K562 (cell line): ENCODE measurements around the gene PPM1L. TPM values are rescaled to one million over a fixed set of nuclear protein-coding genes. Genes with fewer than 3 reads are reported as not detected.

ENCODE experiments used
- ATAC-seq: fragments of 200-7000 bp; cut with Tn5 transposase; 3 replicates; pipeline ENCODE4 v1.9.1; 2020; ENCODE audit warnings: moderate library complexity
- BruUV-seq: library from RNA; stranded (reverse); fragments of 400-500 nt; replicated peaks from 2 replicates; lab custom pipeline; 2021; lab: Mats Ljungman, UMichigan
- CTCF ChIA-PET: fragments of 300-600 bp; formaldehyde crosslinking; extraction: SDS; loops from one replicate; lab custom pipeline; 2021; ENCODE audit warnings: low intra/inter-chr PET ratio; lab: Yijun Ruan, JAX
- POLR2A ChIA-PET: fragments of 300-600, 350-650 bp; sonication (Branson Sonifier 250); formaldehyde crosslinking; extraction: SDS; loops from one replicate; lab custom pipeline; 2021; ENCODE audit warnings: antibody characterized with exemption, inconsistent platforms; lab: Yijun Ruan, JAX
- DNase-seq, 4 experiments: peaks; one replicate each; pipeline versions ENCODE4 v3.0.0 to v3.0.0-alpha.2; 2011 to 2018; ENCODE audit warnings: low spot score in 3 of 4, mixed read lengths in 3 of 4; ENCODE audit errors: extremely low read depth in 1 of 4
- FAIRE-seq: peaks from 2 replicates; lab custom pipeline; 2011; peaks lifted over from hg19 to GRCh38; lab: Jason Lieb, UNC
- H2AFZ ChIP-seq: 2 replicates; pipeline ENCODE4 v1.6.0; 2011; ENCODE audit warnings: low read depth, low read length, control low read depth, inconsistent platforms
- H3K27ac ChIP-seq: fragments of 200-600 bp; 3 replicates; pipeline ENCODE4 v1.8.0; 2011; ENCODE audit warnings: low read depth, mild to moderate bottlenecking, control low read depth, inconsistent platforms, low read length, moderate library complexity, mixed read lengths; ENCODE audit errors: extremely low read depth
- H3K27me3 ChIP-seq, 2 experiments: fragments of 300-600 bp in 1 of 2; 2 replicates in 1 of 2; 3 replicates in 1 of 2; pipeline versions ENCODE4 v1.6.0 to v1.8.0; 2011; ENCODE audit warnings: inconsistent platforms in 2 of 2, low read length in 2 of 2, mild to moderate bottlenecking in 1 of 2, mixed read lengths in 1 of 2, moderate library complexity in 1 of 2; ENCODE audit not compliant: control insufficient read depth in 2 of 2, insufficient read depth in 2 of 2
- H3K36me3 ChIP-seq: fragments of 300-600 bp; 3 replicates; pipeline ENCODE4 v1.8.0; 2011; ENCODE audit warnings: mild to moderate bottlenecking, low read length, inconsistent platforms; ENCODE audit not compliant: control insufficient read depth, insufficient read depth
- H3K4me1 ChIP-seq, 2 experiments: fragments of 200-600 bp in 1 of 2; replicated peaks in 1 of 2; 2 replicates in 1 of 2; 3 replicates in 1 of 2; pipeline versions ENCODE4 v1.5.1 to v1.8.0; 2011; ENCODE audit warnings: inconsistent platforms in 2 of 2, low read length in 2 of 2, mild to moderate bottlenecking in 1 of 2, mixed read lengths in 1 of 2, moderate library complexity in 1 of 2; ENCODE audit not compliant: control insufficient read depth in 2 of 2, insufficient read depth in 2 of 2
- H3K4me2 ChIP-seq: 2 replicates; pipeline ENCODE4 v1.6.1; 2011; ENCODE audit warnings: low read length, control low read depth, inconsistent platforms, mixed read lengths; ENCODE audit not compliant: insufficient read depth
- H3K4me3 ChIP-seq: fragments of 200-600 bp; sonication (generic), shearing (Covaris generic); 2 replicates; pipeline ENCODE4 v1.5.1; 2016; ENCODE audit warnings: control low read depth, inconsistent platforms
- H3K79me2 ChIP-seq: fragments of 200-600 bp; 3 replicates; pipeline ENCODE4 v1.8.0; 2011; ENCODE audit warnings: low read length, inconsistent platforms; ENCODE audit not compliant: control insufficient read depth, insufficient read depth
- H3K9ac ChIP-seq, 2 experiments: 2 replicates each; pipeline versions ENCODE4 v1.6.0 to v1.6.1; 2011; ENCODE audit warnings: low read depth in 2 of 2, low read length in 2 of 2, control low read depth in 1 of 2, inconsistent platforms in 1 of 2, mild to moderate bottlenecking in 1 of 2, mixed read lengths in 1 of 2; ENCODE audit not compliant: insufficient read depth in 1 of 2
- H3K9me1 ChIP-seq: one replicate; pipeline ENCODE4 v1.6.0; 2011; ENCODE audit warnings: inconsistent platforms, mild to moderate bottlenecking, low read length, moderate library complexity; ENCODE audit not compliant: control insufficient read depth, insufficient read depth
- H3K9me3 ChIP-seq: replicated peaks from 2 replicates; pipeline ENCODE4 v1.5.1; 2011; ENCODE audit warnings: low read depth, low read length, inconsistent platforms; ENCODE audit not compliant: control insufficient read depth, insufficient read depth
- H4K20me1 ChIP-seq: replicated peaks from 2 replicates; pipeline ENCODE4 v1.6.1; 2011; ENCODE audit warnings: low read length, inconsistent platforms, mixed read lengths; ENCODE audit not compliant: control insufficient read depth, insufficient read depth
- ESRRB ChIP-seq: fragments of 250-450 bp; sonication (Bioruptor Pico); IDR thresholded peaks from 2 replicates; pipeline ENCODE4 v1.5.0; 2020; ENCODE audit warnings: mild to moderate bottlenecking, moderate library complexity, borderline replicate concordance
- FOS ChIP-seq: IDR thresholded peaks from 3 replicates; pipeline ENCODE4 v1.6.1; 2011; ENCODE audit not compliant: insufficient read length; ENCODE audit errors: extremely low read depth
- NFYB ChIP-seq: IDR thresholded peaks from 2 replicates; pipeline ENCODE4 v1.6.1; 2011; ENCODE audit warnings: mild to moderate bottlenecking, moderate library complexity; ENCODE audit not compliant: insufficient read length; ENCODE audit errors: extremely low read depth
- NR1H2 ChIP-seq: sonication (generic); formaldehyde crosslinking; IDR thresholded peaks from 2 replicates; pipeline ENCODE4 v1.4.0; 2020; ENCODE audit warnings: mild to moderate bottlenecking, missing genetic modification reagents
- ZBTB33 ChIP-seq: sonication (generic); formaldehyde crosslinking; IDR thresholded peaks from 2 replicates; pipeline ENCODE4 v1.8.1; 2023; ENCODE audit warnings: mild to moderate bottlenecking, missing genetic modification reagents
- WGBS: fragments of 100-300 bp; shearing (Covaris generic); methylation state at CpG from one replicate; pipeline ENCODE4 v1.1.6; 2016; ENCODE audit warnings: low coverage, mixed read lengths; ENCODE audit not compliant: insufficient coverage; ENCODE audit errors: missing lambda C conversion rate; 5-methylcytosine and 5-hydroxymethylcytosine counted together
- in situ Hi-C: fragments of 300-500 bp; cut with MboI; formaldehyde crosslinking; loops from 4 replicates; pipeline ENCODE4 v1.15.0; 2018; ENCODE audit warnings: inconsistent platforms, mixed read lengths
- intact Hi-C: fragments of 100-400 bp; cut with micrococcal nuclease; formaldehyde crosslinking; loops from 2 replicates; pipeline ENCODE4 v1.14.2; 2022
- polyA plus RNA-seq, 8 experiments: library from polyadenylated mRNA; depleted of rRNA in 4 of 8; stranded (reverse) in 5 of 8; unstranded in 3 of 8; fragments of >200 nt; fragmentation: Nextera tagmentation in 2 of 8; fragmentation: Illumina TruSeq in 1 of 8; extraction: Ambion mirVana in 2 of 8; extraction: Trizol in 1 of 8; gene quantifications; 2 replicates each; pipeline versions ENCODE4 v1.2.1 to v1.2.3, GENCODE V29; 2011 to 2014; ENCODE audit warnings: inconsistent platforms in 1 of 8, missing spikeins in 1 of 8
- total RNA-seq, 7 experiments: library from RNA; depleted of rRNA in 6 of 7; stranded (reverse); fragments of >200 nt in 6 of 7; fragmentation: Illumina TruSeq in 2 of 7; extraction: Trizol in 2 of 7; gene quantifications; 2 replicates each; pipeline versions ENCODE4 v1.2.1 to v1.2.3, GENCODE V29; 2011 to 2021; ENCODE audit warnings: low replicate concordance in 1 of 7

PPM1L gene
- total and polyA plus RNA-seq, 9 of the 15 experiments (the other 6 are each of a cell fraction or from before 2014, with no cell fraction given), result 0.01 to 0.41 (median 0.14) TPM

GRCh38 chr3:160793722-160794252 is 37.8 kb downstream of the PPM1L start:
- H3K4me3 ChIP-seq, result no peak overlapping the region
- DNase-seq (no peak), FAIRE-seq (no peak), ATAC-seq (no peak)
- H3K9ac ChIP-seq, result no peak overlapping the region
- in situ Hi-C loops, result no loop called here
- H3K36me3 ChIP-seq, result no peaks in the 10 kb centered on the region
- POLR2A ChIA-PET, result no interaction called here
- no peak overlapping the region for H2AFZ ChIP-seq
- H3K27ac ChIP-seq, result no peak overlapping the region
- BruUV-seq, result no TSS peak
- no peaks in the 10 kb centered on the region for H3K4me1 ChIP-seq
- no peaks in the 10 kb centered on the region for H3K27me3 ChIP-seq
- no peaks in the 10 kb centered on the region for H3K79me2 ChIP-seq
- no peak overlapping the region for H3K4me2 ChIP-seq
- intact Hi-C loops, result no loop called here
- H3K9me3 ChIP-seq, result no peaks in the 10 kb centered on the region
- no peaks in the 10 kb centered on the region for H4K20me1 ChIP-seq
- H3K9me1 ChIP-seq, result no peaks in the 10 kb centered on the region
- TF ChIP-seq ZBTB33 (CRISPR knock-in tag) (no peak), ESRRB (CRISPR knock-in tag) (no peak), FOS (peak; percentile 7), NFYB (peak; percentile 19), NR1H2 (CRISPR knock-in tag) (no peak)
- WGBS, result 0% methylated on average over 1 of the region's 1 CpG
- CTCF ChIA-PET, result no interaction called here
